ENCODE data around the gene TTC21A. TPM values are rescaled to one million over a fixed set of nuclear protein-coding genes. Genes with fewer than 3 reads are reported as not detected.

Gene TTC21A
- total RNA-seq, 4 donors from 2014 or later = 2.8 to 16.3 (median 6.1) TPM

DNA sequence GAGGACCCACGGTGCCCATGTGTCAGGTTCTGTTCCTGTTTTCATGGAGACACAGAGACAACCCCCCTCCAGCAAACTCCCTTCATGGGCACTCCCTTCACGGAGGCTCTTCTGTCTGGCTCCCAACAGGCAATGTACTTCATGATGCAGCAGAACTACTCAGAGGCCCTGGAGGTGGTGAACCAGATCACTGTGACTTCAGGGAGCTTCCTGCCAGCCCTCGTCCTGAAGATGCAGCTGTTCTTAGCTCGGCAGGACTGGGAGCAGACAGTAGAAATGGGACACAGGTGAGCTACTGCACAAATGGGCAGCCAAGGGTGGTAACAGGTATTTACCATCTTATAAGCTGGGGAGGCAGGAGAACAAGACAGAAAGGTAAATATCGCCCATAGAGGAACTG, 7.0 kb downstream of the TTC21A start:
- Histone ChIP-seq H3K4me1 (no peaks in the 10 kb centered on the region), H3K4me3 (no peak overlapping the region), H3K27me3 (no peaks in the 10 kb centered on the region), H3K27ac (no peak overlapping the region), H3K9me3 (no peaks in the 10 kb centered on the region), H3K36me3 (no peaks in the 10 kb centered on the region)
- TF ChIP-seq POLR2A (IDR thresholded peaks at IDR 0.05) = no peak
- no peak for TF ChIP-seq CTCF (IDR thresholded peaks at IDR 0.05)
- intact Hi-C loops (cut with DNase I; ENCODE audit: low total_unique reads) = no loop called here
- no peak for DNase-seq

- H3K9me3 ChIP-seq = no peaks in the 10 kb centered on the region
- H3K27ac ChIP-seq = no peak overlapping the region
- no peak overlapping the region for H3K4me3 ChIP-seq
- no peak for DNase-seq
- no peaks in the 10 kb centered on the region for H3K27me3 ChIP-seq
- no peaks in the 10 kb centered on the region for H3K4me1 ChIP-seq
- intact Hi-C loops (cut with DNase I; ENCODE audit: low total_unique reads) = no loop called here
- no peak for TF ChIP-seq POLR2A (IDR thresholded peaks at IDR 0.05)
- no peak for TF ChIP-seq CTCF (IDR thresholded peaks at IDR 0.05)
- no peaks in the 10 kb centered on the region for H3K36me3 ChIP-seq
Observed at GRCh38 chr3:39115870-39116269, 8.4 kb downstream of the TTC21A start.

- H3K27ac ChIP-seq = no peak overlapping the region
- H3K36me3 ChIP-seq = no peaks in the 10 kb centered on the region
- intact Hi-C loops (cut with DNase I; ENCODE audit: low total_unique reads) = no loop called here
- H3K4me1 ChIP-seq = no peaks in the 10 kb centered on the region
- no peak overlapping the region for H3K4me3 ChIP-seq
- DNase-seq = no peak
- H3K9me3 ChIP-seq = no peaks in the 10 kb centered on the region
- H3K27me3 ChIP-seq = no peaks in the 10 kb centered on the region
- TF ChIP-seq POLR2A (IDR thresholded peaks at IDR 0.05) (no peak), CTCF (IDR thresholded peaks at IDR 0.05) (no peak)
Observed at GRCh38 chr3:39118079-39118478, 10.6 kb downstream of the TTC21A start.

DNA sequence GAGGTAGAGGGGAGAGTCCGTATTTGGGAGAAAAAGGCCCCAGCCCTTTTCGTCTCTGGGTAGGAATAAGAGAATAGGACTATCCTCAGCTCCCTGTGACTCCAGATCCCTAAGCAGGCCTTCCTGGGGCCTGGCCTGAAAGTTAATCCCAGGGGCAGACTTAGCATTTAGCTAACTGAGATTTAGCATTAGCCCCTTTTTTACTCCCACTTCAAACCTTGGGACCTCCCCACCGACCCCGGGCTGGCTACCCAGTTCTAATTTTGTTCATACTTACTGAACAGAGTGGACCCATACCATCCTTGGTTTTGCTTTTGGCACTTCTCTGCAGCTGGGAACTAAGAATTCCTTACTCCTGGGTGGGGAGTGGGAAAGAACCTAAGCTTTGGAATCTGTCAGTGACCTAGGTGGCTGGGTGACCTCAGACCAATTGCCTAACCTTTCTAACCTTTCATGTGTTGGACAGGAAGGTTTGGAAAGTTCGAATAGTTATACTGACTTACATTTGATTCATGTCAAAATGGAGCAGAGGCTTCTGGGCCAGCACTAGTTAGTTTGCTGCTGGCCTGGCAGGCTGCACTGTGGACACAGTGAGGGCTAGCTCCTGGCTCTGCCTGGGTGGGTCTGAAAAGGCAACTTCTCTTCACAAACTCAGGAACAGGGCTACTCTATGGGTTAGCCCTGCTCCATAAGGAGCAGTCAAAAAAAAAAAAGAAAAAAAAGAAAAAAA, 11.6 kb downstream of the TTC21A start:
- Histone ChIP-seq H3K27me3 (no peaks in the 10 kb centered on the region), H3K9me3 (no peaks in the 10 kb centered on the region), H3K36me3 (no peaks in the 10 kb centered on the region), H3K27ac (no peak overlapping the region), H3K4me1 (no peaks in the 10 kb centered on the region), H3K4me3 (no peak overlapping the region)
- no peak for DNase-seq
- intact Hi-C loops (cut with DNase I; ENCODE audit: low total_unique reads) = no loop called here
- TF ChIP-seq CTCF (IDR thresholded peaks at IDR 0.05) (no peak), POLR2A (IDR thresholded peaks at IDR 0.05) (no peak)

GRCh38 chr3:39121621-39122020, 14.1 kb downstream of the TTC21A start:
- intact Hi-C loops (cut with DNase I; ENCODE audit: low total_unique reads) = no loop called here
- Histone ChIP-seq H3K27me3 (no peaks in the 10 kb centered on the region), H3K4me3 (no peak overlapping the region), H3K27ac (no peak overlapping the region), H3K9me3 (no peaks in the 10 kb centered on the region), H3K36me3 (no peaks in the 10 kb centered on the region), H3K4me1 (no peaks in the 10 kb centered on the region)
- no peak for DNase-seq
- no peak for TF ChIP-seq POLR2A (IDR thresholded peaks at IDR 0.05)
- TF ChIP-seq CTCF (IDR thresholded peaks at IDR 0.05) = no peak
